IPS-18c (cell line): ENCODE measurements around the gene INSRR.

ENCODE experiments used
- H3K4me3 ChIP-seq: 2 replicates; pipeline ENCODE4 v1.7.0; 2013; ENCODE audit warnings: low read depth, mild to moderate bottlenecking, low read length, moderate library complexity; ENCODE audit not compliant: insufficient read depth
- H3K9me3 ChIP-seq: one replicate; pipeline ENCODE4 v1.6.1; 2013; ENCODE audit warnings: mild to moderate bottlenecking, low read length, moderate library complexity; ENCODE audit not compliant: control insufficient read depth, insufficient read depth

Gene INSRR

DNA sequence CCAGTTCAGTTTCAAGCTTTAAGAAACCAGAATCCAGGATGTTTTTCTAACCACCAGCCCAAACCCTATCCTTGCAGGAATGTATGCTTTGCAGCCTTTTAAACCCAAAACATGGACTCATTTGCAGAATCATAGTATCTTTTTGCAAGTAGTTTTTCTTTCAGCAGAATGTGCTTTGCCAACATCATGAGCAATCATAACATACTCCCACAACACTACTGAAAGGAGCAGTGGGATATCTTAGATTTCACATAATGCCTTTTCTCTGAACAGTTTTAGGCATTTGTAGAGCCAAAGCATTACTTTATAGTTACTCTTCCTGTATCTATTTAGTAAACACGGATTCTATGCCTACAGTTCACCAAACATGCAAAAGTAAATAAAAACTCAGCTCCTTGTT lies 32.3 kb downstream of the INSRR start:
- Histone ChIP-seq H3K9me3 (no peaks in the 10 kb centered on the region), H3K4me3 (no peak overlapping the region)

DNA sequence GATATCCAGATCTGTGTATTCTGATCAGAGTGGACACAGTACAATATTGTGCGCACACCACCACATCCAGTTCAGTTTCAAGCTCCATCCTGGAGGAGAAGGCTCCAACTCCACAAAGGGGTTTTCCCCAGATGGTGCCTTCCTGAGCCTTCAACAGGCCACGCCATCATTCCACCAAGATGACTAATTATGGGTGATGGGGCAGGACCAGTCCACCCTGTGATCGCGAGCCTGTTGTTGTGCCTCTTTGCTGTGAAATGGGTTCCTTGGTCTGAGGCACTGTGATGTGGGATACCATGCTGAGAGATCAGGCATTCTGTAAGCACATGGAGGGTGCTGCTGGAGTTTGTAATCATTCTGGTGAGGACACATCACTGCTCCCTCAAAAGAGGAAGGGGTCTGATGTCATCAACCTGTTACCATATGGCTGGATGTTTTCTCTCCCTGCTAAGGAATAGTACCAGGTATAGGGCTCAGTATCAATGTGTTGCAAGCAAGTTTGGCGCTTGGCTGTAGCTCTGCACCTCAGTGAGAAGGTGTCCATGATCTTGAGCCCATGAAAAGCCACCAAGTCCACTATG lies 35.6 kb downstream of the INSRR start:
- Histone ChIP-seq H3K4me3 (no peak overlapping the region), H3K9me3 (no peaks in the 10 kb centered on the region)

DNA sequence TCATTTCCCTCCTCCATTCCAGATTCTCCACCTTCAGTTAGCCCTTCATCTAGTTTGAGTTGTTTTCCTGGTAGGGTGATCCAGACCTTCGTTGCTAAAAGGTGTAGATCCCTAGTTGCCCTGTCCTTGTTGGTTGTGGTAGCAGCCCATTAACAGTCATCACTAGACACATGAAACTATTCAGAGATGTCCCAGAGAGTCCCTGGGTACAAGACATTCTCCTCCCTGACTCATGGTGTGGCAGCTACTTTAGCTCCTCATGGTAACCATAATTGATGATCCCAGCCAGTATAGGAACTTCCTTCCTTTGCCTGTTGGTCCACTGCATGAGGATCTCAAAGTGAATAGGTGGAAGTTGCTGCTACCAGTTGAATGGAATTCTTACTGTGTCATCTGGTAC lies 36.2 kb downstream of the INSRR start:
- Histone ChIP-seq H3K4me3 (no peak overlapping the region), H3K9me3 (no peaks in the 10 kb centered on the region)

DNA sequence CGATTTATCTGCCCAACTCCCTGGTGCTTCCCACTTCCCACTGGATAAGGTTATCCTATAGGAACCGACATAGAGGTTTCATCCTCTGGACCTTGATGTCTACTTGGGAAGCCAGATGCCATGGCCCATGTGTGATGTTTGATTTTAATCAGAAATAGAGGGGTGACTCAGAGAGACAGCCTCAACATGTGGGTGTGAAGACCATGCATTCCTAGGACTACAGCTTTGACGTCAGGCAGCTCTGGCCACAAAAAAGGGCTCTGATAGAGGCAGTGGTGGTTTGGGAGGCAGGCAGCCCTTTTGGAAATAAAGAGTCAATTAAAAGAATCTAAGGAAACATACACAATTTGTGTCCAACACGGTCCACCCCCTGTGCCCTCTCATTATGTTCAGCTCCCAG lies 37.1 kb downstream of the INSRR start:
- Histone ChIP-seq H3K9me3 (no peaks in the 10 kb centered on the region), H3K4me3 (no peak overlapping the region)

DNA sequence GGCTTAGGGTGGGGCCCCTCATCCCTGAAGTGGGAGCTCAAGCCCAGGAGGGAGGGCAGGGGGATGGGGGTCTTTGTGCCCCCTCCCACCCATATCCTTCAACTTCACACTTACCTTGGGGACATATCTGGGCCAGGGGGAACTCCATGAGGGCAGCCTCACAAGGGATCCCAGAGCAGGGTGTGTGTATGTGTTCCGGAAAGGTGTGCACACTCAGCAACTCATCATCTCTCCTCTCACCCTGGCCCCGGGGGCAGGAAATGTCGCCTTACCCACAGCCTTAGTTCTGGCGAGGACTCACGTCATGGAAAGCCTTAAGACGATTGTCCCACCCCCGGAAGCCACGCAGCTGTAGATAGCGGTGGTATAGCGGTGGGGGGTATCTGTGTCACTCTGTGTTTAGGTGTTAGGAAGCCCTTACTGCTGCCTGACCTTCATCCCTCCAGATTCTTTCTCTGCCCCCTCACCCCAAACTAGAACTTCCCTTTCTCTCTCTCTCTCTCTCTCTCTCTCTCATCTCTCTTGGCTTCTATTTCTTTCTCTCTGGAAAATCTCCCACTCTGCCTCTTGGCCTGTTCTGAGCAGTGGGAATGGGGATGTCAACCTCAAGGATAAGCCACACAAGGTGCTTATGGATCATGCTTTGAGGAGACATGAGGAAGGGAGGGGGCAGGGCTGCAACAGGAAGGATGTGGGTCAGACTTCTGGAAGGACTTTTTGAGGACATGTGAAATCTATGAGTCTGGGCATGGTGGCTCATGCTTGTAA lies 42.2 kb downstream of the INSRR start, which contains the start of gene SH2D2A:
Gene SH2D2A (minus strand): TSS at position 288 of the 768 bp plus-strand sequence. CDS start 140 bp downstream, at position 148.
- no peak within 1 kb of the TSS for H3K4me3 ChIP-seq
- peaks cover 2% of the 10 kb centered on the region for H3K9me3 ChIP-seq

DNA sequence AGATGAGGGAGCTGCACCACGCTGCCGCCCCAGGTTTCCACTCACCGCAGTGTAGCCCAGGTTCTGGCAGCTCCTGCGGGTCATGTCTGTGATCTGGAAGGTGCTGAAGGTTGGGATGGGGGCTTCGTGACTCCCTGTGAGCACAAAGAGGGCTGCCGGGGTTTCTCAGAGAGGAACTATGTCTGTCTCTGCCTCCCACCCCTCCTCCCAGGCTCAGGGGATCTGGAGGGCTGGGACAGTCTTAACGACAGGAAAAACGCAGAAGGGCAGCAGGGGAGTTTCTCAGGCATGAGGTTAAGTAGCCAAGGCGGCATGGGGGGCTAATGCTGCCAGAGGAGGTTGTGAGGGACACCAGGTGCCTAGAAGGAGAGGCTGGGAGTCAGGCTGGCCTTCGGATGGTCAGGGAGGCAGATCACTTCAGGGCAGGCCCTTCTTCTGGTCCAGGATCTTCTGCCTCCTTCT lies 42.9 kb downstream of the INSRR start:
- Histone ChIP-seq H3K9me3 (peaks cover 2% of the 10 kb centered on the region), H3K4me3 (no peak overlapping the region)

DNA sequence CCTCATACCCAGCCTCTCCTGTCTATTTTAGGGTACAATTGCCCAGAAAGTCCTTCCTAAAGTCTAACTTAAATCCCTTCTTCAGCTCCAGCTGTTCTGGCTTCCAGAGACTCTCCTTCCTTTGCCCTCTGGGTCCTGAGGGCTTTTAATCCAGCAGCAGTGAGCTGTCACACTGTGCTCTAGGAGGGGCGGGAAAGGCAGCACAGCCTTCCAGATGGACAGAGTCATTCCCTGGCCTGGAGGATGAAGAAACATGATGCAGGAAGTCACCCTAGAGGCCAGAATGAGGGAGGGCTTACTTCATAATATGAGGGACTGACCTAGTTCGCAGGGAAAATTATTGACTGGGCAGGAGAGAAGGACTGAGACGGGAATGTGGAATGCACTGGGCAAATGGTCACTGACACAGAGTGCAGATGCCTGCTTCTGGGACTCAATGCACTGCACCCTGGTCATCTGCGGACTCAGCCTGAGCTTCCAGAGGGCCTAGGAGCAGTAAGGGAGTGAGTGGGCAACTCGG lies 43.5 kb downstream of the INSRR start:
- H3K4me3 ChIP-seq, result no peak overlapping the region
- H3K9me3 ChIP-seq, result peaks cover 2% of the 10 kb centered on the region

DNA sequence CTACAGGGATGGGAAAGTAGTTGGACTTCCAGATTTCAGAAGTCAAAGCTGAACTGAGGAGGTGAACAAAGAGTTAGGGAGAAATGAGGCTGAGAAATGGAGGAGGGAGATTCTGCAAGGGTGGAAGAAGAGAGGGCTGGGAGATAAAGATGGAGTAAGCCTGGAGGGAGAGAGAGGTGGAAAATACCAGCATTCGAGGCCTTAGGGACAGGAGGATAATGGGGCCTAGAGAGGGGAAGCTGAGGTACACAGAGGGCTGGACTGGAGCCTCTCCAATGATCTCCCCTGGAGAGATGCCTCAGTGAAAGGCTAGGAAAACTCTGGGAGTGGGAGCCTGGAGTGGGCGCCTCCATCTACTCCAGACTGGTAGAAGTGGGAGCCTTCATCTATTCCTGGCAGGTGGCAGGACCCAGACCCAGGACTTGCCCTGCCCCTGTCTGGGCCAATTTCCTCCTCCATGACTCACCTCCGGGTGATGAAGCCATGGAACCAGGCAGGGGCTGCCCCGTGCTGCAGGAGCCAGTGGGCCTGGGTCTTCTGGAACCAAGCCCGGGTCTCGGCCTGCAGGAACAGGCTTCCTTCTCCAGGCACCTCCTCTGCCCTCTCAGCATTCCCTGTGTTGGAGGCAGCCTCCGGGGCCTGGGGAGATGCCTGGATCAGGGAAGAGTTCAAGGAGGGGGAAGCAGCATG lies 44.2 kb downstream of the INSRR start:
- Histone ChIP-seq H3K9me3 (peaks cover 2% of the 10 kb centered on the region), H3K4me3 (peak overlapping the region; percentile 60)

DNA sequence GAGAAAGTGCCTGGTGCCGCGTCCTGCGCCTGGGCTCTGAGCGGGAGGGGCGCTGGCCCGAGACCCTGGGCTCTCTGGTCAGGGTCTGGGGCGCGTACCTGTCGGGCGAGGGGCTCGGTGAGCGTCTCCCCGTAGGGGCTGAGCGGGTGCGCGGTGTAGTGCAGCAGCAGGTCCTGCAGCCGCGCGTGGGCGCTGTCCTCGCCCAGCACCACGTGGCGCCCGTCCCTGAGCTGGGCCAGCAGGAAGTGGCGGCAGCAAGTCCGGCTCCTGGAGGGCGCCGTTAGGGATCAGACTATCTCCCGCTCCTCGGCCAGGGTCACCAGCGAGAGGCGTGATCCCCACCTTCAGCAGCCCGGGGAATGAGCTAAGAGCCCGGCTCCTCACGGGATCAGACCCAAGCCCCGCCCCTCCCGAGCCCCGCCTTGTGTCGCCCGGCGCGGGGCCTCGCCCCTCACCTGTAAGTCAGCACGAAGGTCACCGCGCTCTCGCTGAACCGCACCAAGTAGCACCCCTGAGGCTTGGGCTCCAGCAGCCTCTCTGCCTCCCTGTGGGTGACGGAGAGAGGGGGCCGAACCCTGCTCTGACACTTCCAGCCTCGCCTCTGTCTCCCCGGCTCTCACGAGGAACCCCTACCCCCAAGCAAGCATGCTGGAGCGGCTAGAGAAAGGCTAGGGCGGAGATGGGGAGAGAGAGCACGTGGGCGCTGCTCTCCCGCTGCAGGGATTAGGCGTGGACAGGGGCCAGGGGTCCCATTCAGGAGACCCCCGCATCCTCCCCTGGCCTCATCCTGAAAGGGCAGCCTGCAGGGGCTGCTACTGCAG lies 45.0 kb downstream of the INSRR start:
- H3K4me3 ChIP-seq, result peak overlapping the region; percentile 60
- peaks cover 2% of the 10 kb centered on the region for H3K9me3 ChIP-seq

DNA sequence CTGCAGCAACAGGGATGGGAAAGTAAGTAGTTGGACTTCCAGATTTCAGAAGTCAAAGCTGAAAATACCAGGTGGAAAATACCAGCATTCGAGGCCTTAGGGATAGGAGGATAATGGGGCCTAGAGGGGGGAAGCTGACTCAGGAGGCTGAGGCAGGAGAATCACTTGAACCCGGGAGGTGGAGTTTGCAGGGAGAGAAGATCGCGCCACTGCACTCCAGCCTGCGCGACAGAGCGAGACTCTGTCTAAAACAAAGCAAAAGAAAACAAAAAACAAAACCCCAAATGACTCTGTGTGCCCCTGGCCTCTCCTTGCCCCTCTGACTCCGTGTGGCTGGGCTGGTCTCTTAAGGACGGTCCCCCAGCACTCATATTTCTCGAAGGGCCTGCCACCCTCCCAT lies 45.6 kb downstream of the INSRR start:
- Histone ChIP-seq H3K4me3 (peak overlapping the region; percentile 60), H3K9me3 (peaks cover 2% of the 10 kb centered on the region)

DNA sequence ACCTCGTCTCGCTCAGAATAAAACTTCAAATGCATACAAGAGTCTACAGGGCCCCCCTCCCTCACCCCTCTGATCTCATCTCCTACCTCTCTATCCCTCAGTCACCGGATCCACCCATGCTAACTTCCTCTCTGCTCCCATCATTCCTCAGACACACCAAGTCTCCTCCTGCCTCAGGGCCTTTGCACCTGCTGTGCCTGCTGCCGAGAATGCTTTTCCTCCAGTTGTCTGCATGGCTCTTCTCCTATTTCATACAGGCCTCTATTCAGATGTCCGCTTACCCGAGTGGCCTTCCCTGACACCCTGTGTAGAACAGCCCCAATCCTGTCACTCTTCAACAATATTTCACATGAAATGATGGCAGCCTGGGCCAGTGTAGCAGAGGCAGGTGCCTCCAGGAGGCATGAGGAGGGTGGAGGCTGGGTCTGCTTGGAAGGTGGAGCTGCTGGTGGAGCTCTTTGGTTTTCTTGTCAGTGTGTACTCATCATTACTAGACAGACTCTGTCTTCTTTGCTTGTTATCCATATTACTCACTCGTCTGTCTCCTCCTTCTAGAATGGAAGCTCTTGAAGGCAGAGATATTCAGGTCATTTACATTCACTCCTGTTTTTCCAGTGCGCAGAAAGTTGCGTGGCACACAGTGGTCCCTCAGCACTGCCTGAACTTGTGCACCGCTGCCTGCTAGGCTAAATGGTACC lies 46.5 kb downstream of the INSRR start:
- Histone ChIP-seq H3K4me3 (no peak overlapping the region), H3K9me3 (peaks cover 2% of the 10 kb centered on the region)

DNA sequence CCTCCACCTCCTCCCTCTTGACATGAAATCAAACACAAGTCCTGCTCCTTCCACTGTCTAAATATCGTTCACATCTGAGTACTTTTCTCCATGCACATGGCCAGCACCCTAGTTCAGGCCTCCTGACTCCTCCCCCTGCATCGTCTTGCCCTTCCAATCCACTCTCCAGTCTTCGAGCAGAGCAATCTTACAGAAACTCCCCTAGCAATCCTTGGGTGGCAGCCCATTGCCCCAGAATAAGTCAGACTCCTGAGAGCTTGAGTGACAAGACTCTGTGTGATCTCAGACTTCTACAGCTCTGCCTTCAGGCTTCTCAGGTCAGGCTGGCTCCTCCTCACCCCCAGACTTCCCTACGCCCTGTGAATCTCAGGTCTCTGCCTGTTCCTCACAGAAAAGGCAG lies 47.7 kb downstream of the INSRR start:
- peaks cover 2% of the 10 kb centered on the region for H3K9me3 ChIP-seq
- H3K4me3 ChIP-seq, result no peak overlapping the region

DNA sequence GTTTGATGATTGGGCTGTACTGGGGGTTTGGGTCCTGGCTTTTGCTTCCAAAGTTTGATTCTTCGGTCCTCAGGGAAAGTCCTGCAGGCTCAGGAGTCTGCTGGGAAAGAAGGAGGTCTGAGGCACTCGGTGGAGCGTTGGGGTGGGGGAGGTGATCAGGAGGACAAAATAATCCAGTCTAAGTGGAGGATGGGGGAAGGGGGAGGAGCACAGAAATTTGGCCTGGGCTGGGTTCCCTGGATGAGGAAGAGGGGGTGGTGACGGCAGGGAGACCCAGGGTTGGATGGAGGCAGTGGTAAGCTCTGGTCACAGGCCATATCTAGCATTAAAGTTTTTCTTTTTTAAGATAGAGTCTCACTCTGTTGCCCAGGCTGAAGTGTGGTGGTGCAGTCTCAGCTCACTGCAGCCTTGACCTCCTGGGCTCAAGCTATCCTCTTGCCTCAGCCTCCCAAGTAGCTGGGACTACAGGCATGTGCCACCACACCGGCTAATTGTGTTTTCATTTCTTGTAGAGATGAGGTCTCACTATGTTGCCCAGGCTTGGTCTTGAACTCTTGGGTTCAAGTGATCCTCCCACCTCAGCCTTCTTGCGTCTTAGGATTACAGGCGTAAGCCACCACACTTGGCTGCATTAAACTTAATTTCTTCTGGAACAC lies 49.1 kb downstream of the INSRR start:
- H3K4me3 ChIP-seq, result no peak overlapping the region
- peaks cover 2% of the 10 kb centered on the region for H3K9me3 ChIP-seq

DNA sequence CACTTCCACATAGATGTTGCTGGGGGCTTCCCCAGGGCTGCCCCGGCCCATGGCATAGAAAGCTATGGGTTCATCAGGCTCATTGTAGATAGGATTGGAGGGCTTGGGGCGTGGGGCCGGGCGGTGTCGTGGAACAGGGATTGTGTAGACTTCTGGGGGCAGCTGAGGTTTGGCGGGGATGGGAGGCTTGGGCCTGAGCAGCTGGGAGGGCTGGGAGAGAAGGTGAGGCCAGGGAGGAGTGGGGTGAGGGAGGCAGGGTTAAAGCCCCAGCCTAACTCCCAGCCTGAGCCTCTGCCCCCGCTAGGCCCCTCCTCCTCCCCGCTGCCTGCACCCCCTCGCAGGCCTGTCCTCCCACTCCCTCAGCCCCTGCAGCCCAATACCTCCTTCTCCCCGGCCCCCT lies 49.6 kb downstream of the INSRR start:
- H3K4me3 ChIP-seq, result no peak overlapping the region
- H3K9me3 ChIP-seq, result peaks cover under 1% of the 10 kb centered on the region

DNA sequence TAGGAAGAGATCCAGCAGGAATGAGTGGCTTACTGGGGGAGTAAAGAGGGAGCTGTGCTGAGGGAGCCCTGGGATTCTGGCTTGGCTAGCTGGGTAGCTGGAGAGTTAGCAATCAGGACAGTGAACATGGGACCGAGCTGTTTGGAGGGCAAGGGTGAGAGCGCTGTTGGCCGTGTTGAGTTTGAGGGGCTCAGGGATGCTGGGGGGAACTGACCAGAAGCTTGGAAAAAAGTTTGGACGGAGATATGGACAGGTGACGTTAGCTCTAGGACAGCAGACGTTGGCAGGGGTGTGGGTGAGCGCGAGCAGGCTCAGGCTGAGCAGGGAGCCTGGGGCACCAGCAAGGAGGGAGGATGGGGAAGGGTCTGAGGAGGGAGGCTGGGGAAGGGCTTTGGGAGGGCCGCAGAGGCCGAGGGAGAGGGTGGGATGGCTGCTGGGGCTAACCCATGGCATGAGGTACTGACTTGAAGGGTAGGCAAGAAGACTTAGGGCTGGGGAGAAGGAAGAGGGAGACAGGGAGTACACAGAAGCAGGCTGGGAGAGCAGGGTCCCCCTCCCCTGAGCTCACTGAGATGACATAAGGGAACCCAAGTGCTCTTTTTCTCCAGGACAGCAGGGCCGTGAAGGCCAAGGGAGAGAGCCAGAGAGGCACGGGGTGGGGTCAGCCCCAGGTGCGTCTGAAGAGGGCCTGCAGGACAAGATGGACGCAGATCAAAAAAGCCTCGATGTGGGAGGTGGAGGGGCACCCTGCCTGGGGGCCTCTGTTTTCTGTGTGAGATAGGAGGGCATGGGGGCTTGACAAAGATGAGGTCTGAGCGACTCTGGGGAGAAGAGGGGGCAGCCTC lies 50.5 kb downstream of the INSRR start:
- no peak overlapping the region for H3K4me3 ChIP-seq
- H3K9me3 ChIP-seq, result no peaks in the 10 kb centered on the region
